K562 (cell line): Measurements from ENCODE around the gene LRRC8A. TPM values are rescaled to one million over a fixed set of nuclear protein-coding genes. Genes with fewer than 3 reads are reported as not detected.

ENCODE experiments used
- ATAC-seq: fragments of 200-7000 bp; cut with Tn5 transposase; 3 replicates; pipeline ENCODE4 v1.9.1; 2020; ENCODE audit warnings: moderate library complexity
- BruUV-seq: library from RNA; stranded (reverse); fragments of 400-500 nt; replicated peaks from 2 replicates; lab custom pipeline; 2021; lab: Mats Ljungman, UMichigan
- CTCF ChIA-PET: fragments of 300-600 bp; formaldehyde crosslinking; extraction: SDS; loops from one replicate; lab custom pipeline; 2021; ENCODE audit warnings: low intra/inter-chr PET ratio; lab: Yijun Ruan, JAX
- POLR2A ChIA-PET: fragments of 300-600, 350-650 bp; sonication (Branson Sonifier 250); formaldehyde crosslinking; extraction: SDS; loops from one replicate; lab custom pipeline; 2021; ENCODE audit warnings: antibody characterized with exemption, inconsistent platforms; lab: Yijun Ruan, JAX
- DNase-seq, 4 experiments: peaks; one replicate each; pipeline versions ENCODE4 v3.0.0 to v3.0.0-alpha.2; 2011 to 2018; ENCODE audit warnings: low spot score in 3 of 4, mixed read lengths in 3 of 4; ENCODE audit errors: extremely low read depth in 1 of 4
- FAIRE-seq: peaks from 2 replicates; lab custom pipeline; 2011; peaks lifted over from hg19 to GRCh38; lab: Jason Lieb, UNC
- H2AFZ ChIP-seq: 2 replicates; pipeline ENCODE4 v1.6.0; 2011; ENCODE audit warnings: low read depth, low read length, control low read depth, inconsistent platforms
- H3K27ac ChIP-seq: fragments of 200-600 bp; 3 replicates; pipeline ENCODE4 v1.8.0; 2011; ENCODE audit warnings: low read depth, mild to moderate bottlenecking, control low read depth, inconsistent platforms, low read length, moderate library complexity, mixed read lengths; ENCODE audit errors: extremely low read depth
- H3K27me3 ChIP-seq, 2 experiments: fragments of 300-600 bp in 1 of 2; 2 replicates in 1 of 2; 3 replicates in 1 of 2; pipeline versions ENCODE4 v1.6.0 to v1.8.0; 2011; ENCODE audit warnings: inconsistent platforms in 2 of 2, low read length in 2 of 2, mild to moderate bottlenecking in 1 of 2, mixed read lengths in 1 of 2, moderate library complexity in 1 of 2; ENCODE audit not compliant: control insufficient read depth in 2 of 2, insufficient read depth in 2 of 2
- H3K36me3 ChIP-seq: fragments of 300-600 bp; 3 replicates; pipeline ENCODE4 v1.8.0; 2011; ENCODE audit warnings: mild to moderate bottlenecking, low read length, inconsistent platforms; ENCODE audit not compliant: control insufficient read depth, insufficient read depth
- H3K4me1 ChIP-seq, 2 experiments: fragments of 200-600 bp in 1 of 2; replicated peaks in 1 of 2; 2 replicates in 1 of 2; 3 replicates in 1 of 2; pipeline versions ENCODE4 v1.5.1 to v1.8.0; 2011; ENCODE audit warnings: inconsistent platforms in 2 of 2, low read length in 2 of 2, mild to moderate bottlenecking in 1 of 2, mixed read lengths in 1 of 2, moderate library complexity in 1 of 2; ENCODE audit not compliant: control insufficient read depth in 2 of 2, insufficient read depth in 2 of 2
- H3K4me2 ChIP-seq: 2 replicates; pipeline ENCODE4 v1.6.1; 2011; ENCODE audit warnings: low read length, control low read depth, inconsistent platforms, mixed read lengths; ENCODE audit not compliant: insufficient read depth
- H3K4me3 ChIP-seq: fragments of 200-600 bp; sonication (generic), shearing (Covaris generic); 2 replicates; pipeline ENCODE4 v1.5.1; 2016; ENCODE audit warnings: control low read depth, inconsistent platforms
- H3K79me2 ChIP-seq: fragments of 200-600 bp; 3 replicates; pipeline ENCODE4 v1.8.0; 2011; ENCODE audit warnings: low read length, inconsistent platforms; ENCODE audit not compliant: control insufficient read depth, insufficient read depth
- H3K9ac ChIP-seq, 2 experiments: 2 replicates each; pipeline versions ENCODE4 v1.6.0 to v1.6.1; 2011; ENCODE audit warnings: low read depth in 2 of 2, low read length in 2 of 2, control low read depth in 1 of 2, inconsistent platforms in 1 of 2, mild to moderate bottlenecking in 1 of 2, mixed read lengths in 1 of 2; ENCODE audit not compliant: insufficient read depth in 1 of 2
- H3K9me1 ChIP-seq: one replicate; pipeline ENCODE4 v1.6.0; 2011; ENCODE audit warnings: inconsistent platforms, mild to moderate bottlenecking, low read length, moderate library complexity; ENCODE audit not compliant: control insufficient read depth, insufficient read depth
- H3K9me3 ChIP-seq: replicated peaks from 2 replicates; pipeline ENCODE4 v1.5.1; 2011; ENCODE audit warnings: low read depth, low read length, inconsistent platforms; ENCODE audit not compliant: control insufficient read depth, insufficient read depth
- H4K20me1 ChIP-seq: replicated peaks from 2 replicates; pipeline ENCODE4 v1.6.1; 2011; ENCODE audit warnings: low read length, inconsistent platforms, mixed read lengths; ENCODE audit not compliant: control insufficient read depth, insufficient read depth
- DPF2 ChIP-seq: fragments of 450-650 bp; IDR thresholded peaks from 2 replicates; pipeline ENCODE4 v1.6.1; 2016
- GTF2A2 ChIP-seq: IDR thresholded peaks from 2 replicates; pipeline ENCODE4 v1.6.1; 2016; ENCODE audit warnings: mild to moderate bottlenecking, missing genetic modification characterization, missing compliant biosample characterization
- IFI16 ChIP-seq: fragments of 250-450 bp; sonication (Bioruptor Pico); IDR thresholded peaks from 2 replicates; pipeline ENCODE4 v2.1.2; 2022; ENCODE audit warnings: mild to moderate bottlenecking, inconsistent platforms
- ILK ChIP-seq: fragments of 450-650 bp; IDR thresholded peaks from 2 replicates; pipeline ENCODE4 v1.6.1; 2016; ENCODE audit warnings: missing genetic modification characterization, low read depth, mild to moderate bottlenecking, missing compliant biosample characterization, moderate library complexity, borderline replicate concordance
- MCM3 ChIP-seq: fragments of 450-650 bp; IDR thresholded peaks from 2 replicates; pipeline ENCODE4 v1.6.1; 2016
- NFE2 ChIP-seq: IDR thresholded peaks from 2 replicates; pipeline ENCODE4 v1.6.1; 2014; ENCODE audit warnings: antibody characterized with exemption, low read depth
- NFIC ChIP-seq: fragments of 450-650 bp; IDR thresholded peaks from 2 replicates; pipeline ENCODE4 v1.6.1; 2017; ENCODE audit warnings: mild to moderate bottlenecking, inconsistent platforms
- SMAD1 ChIP-seq: fragments of 150-350 bp; IDR thresholded peaks from 2 replicates; pipeline ENCODE4 v1.6.1; 2014; ENCODE audit warnings: low read length, low read depth; ENCODE audit not compliant: partially characterized antibody
- TAF1 ChIP-seq: IDR thresholded peaks from 2 replicates; pipeline ENCODE4 v1.6.1; 2011; ENCODE audit warnings: mild to moderate bottlenecking, low read length, moderate library complexity; ENCODE audit not compliant: insufficient read depth, control insufficient read depth, severe bottlenecking; ENCODE audit errors: extremely low read depth
- ZBTB26 ChIP-seq: fragments of 450-650 bp; formaldehyde crosslinking; IDR thresholded peaks from 2 replicates; pipeline ENCODE4 v1.4.0; 2022; ENCODE audit warnings: missing genetic modification characterization
- ZNF121 ChIP-seq: sonication (generic); formaldehyde crosslinking; conservative IDR thresholded peaks from 2 replicates; pipeline ENCODE4 v1.8.0; 2022; ENCODE audit warnings: missing genetic modification reagents
- WGBS: fragments of 100-300 bp; shearing (Covaris generic); methylation state at CpG from one replicate; pipeline ENCODE4 v1.1.6; 2016; ENCODE audit warnings: low coverage, mixed read lengths; ENCODE audit not compliant: insufficient coverage; ENCODE audit errors: missing lambda C conversion rate; 5-methylcytosine and 5-hydroxymethylcytosine counted together
- in situ Hi-C: fragments of 300-500 bp; cut with MboI; formaldehyde crosslinking; loops from 4 replicates; pipeline ENCODE4 v1.15.0; 2018; ENCODE audit warnings: inconsistent platforms, mixed read lengths
- intact Hi-C: fragments of 100-400 bp; cut with micrococcal nuclease; formaldehyde crosslinking; loops from 2 replicates; pipeline ENCODE4 v1.14.2; 2022
- polyA plus RNA-seq, 8 experiments: library from polyadenylated mRNA; depleted of rRNA in 4 of 8; stranded (reverse) in 5 of 8; unstranded in 3 of 8; fragments of >200 nt; fragmentation: Nextera tagmentation in 2 of 8; fragmentation: Illumina TruSeq in 1 of 8; extraction: Ambion mirVana in 2 of 8; extraction: Trizol in 1 of 8; gene quantifications; 2 replicates each; pipeline versions ENCODE4 v1.2.1 to v1.2.3, GENCODE V29; 2011 to 2014; ENCODE audit warnings: inconsistent platforms in 1 of 8, missing spikeins in 1 of 8
- total RNA-seq, 7 experiments: library from RNA; depleted of rRNA in 6 of 7; stranded (reverse); fragments of >200 nt in 6 of 7; fragmentation: Illumina TruSeq in 2 of 7; extraction: Trizol in 2 of 7; gene quantifications; 2 replicates each; pipeline versions ENCODE4 v1.2.1 to v1.2.3, GENCODE V29; 2011 to 2021; ENCODE audit warnings: low replicate concordance in 1 of 7

LRRC8A gene
- total and polyA plus RNA-seq, 9 of the 15 experiments (the other 6 are each of a cell fraction or from before 2014, with no cell fraction given) = 2.9 to 24.7 (median 8.9) TPM

- in situ Hi-C loops (no loop called here), intact Hi-C loops (no loop called here)
- H2AFZ ChIP-seq = no peak overlapping the region
- H3K4me2 ChIP-seq = no peak overlapping the region
- no peak overlapping the region for H3K9ac ChIP-seq
- FAIRE-seq = no peak
- no TSS peak for BruUV-seq
- H3K9me1 ChIP-seq = peaks cover 10% of the 10 kb centered on the region
- no peak overlapping the region for H3K4me3 ChIP-seq
- ATAC-seq = no peak
- DNase-seq = no peak
- no peaks in the 10 kb centered on the region for H3K27me3 ChIP-seq
- no peak overlapping the region for H3K27ac ChIP-seq
- peaks cover 56% of the 10 kb centered on the region; the same call in 2 of the 3 replicates for H3K36me3 ChIP-seq
- TF ChIP-seq TAF1 (no peak), ZNF121 (CRISPR knock-in tag) (peak; percentile 83), MCM3 (no peak), ILK (tag) (no peak)
- TF ChIP-seq, all 486 proteins: peak for 1
- 92% methylated on average over 3 of the region's 3 CpGs for WGBS
- ChIA-PET CTCF (no interaction called here), POLR2A (interaction anchor here (0.5 to 1.0 kb wide), 3 partner anchors 8 to 954 kb away, joined by 3 to 4 read pairs (median 4); no protein-coding TSS in a partner anchor)
- Histone ChIP-seq H4K20me1 (peaks cover 3% of the 10 kb centered on the region; the same call in 1 of the 2 replicates), H3K4me1 (peaks cover 21 to 26% of the 10 kb centered on the region in 2 experiments), H3K9me3 (no peaks in the 10 kb centered on the region), H3K79me2 (peaks cover 43% of the 10 kb centered on the region)
Measured at GRCh38 chr9:128887049-128887448, 5.1 kb downstream of the LRRC8A start.

- H3K4me1 ChIP-seq = peaks cover 22 to 28% of the 10 kb centered on the region in 2 experiments
- TF ChIP-seq IFI16 (no peak), NFE2 (no peak), NFIC (no peak), ZBTB26 (CRISPR knock-in tag) (no peak), DPF2 (no peak), SMAD1 (no peak), GTF2A2 (tag) (no peak)
- H3K9ac ChIP-seq = no peak overlapping the region
- 89% methylated on average over 6 of the region's 9 CpGs for WGBS
- ChIA-PET POLR2A (interaction anchor here (0.6 to 1.1 kb wide), 2 partner anchors 10 to 838 kb away, joined by 3 read pairs; no protein-coding TSS in a partner anchor), CTCF (no interaction called here)
- no peak overlapping the region for H2AFZ ChIP-seq
- in situ Hi-C loops (no loop called here), intact Hi-C loops (no loop called here)
- H3K27me3 ChIP-seq = no peaks in the 10 kb centered on the region
- peaks cover 3% of the 10 kb centered on the region; the same call in 1 of the 2 replicates for H4K20me1 ChIP-seq
- peaks cover 65% of the 10 kb centered on the region; the same call in 2 of the 3 replicates for H3K36me3 ChIP-seq
- no TSS peak for BruUV-seq
- ATAC-seq (no peak), DNase-seq (no peak), FAIRE-seq (no peak)
- peaks cover 34% of the 10 kb centered on the region for H3K79me2 ChIP-seq
- H3K9me1 ChIP-seq = peaks cover 10% of the 10 kb centered on the region
- H3K27ac ChIP-seq = no peak overlapping the region
- no peaks in the 10 kb centered on the region for H3K9me3 ChIP-seq
- H3K4me2 ChIP-seq = no peak overlapping the region
- H3K4me3 ChIP-seq = no peak overlapping the region
Measured at GRCh38 chr9:128887914-128888350, 6.0 kb downstream of the LRRC8A start.
